Caco-2 (cell line): ENCODE results near the gene CLSTN2. TPM values are rescaled to one million over a fixed set of nuclear protein-coding genes. Genes with fewer than 3 reads are reported as not detected.

Source experiments
- BruUV-seq: library from RNA; stranded (reverse); fragments of 400-500 nt; replicated peaks from 2 replicates; lab custom pipeline; 2021; lab: Mats Ljungman, UMichigan
- CTCF ChIA-PET: fragments of 300-600 bp; sonication (Branson Sonifier 250); formaldehyde crosslinking; loops from one replicate; lab custom pipeline; 2022; ENCODE audit warnings: antibody characterized with exemption; lab: Charles Lee
- POLR2A ChIA-PET: fragments of 300-600 bp; sonication (Branson Sonifier 250); formaldehyde crosslinking; loops from one replicate; lab custom pipeline; 2022; ENCODE audit warnings: antibody characterized with exemption; lab: Charles Lee
- DNase-seq, 2 experiments: peaks; one replicate each; pipeline versions ENCODE4 v3.0.0 to v3.0.0-alpha.2; 2020 to 2022
- H3K27me3 ChIP-seq: replicated peaks from 2 replicates; pipeline ENCODE4 v1.6.0; 2011; ENCODE audit warnings: low read length; ENCODE audit not compliant: control insufficient read depth, insufficient read depth
- H3K36me3 ChIP-seq: 2 replicates; pipeline ENCODE4 v1.5.1; 2011; ENCODE audit warnings: low read length; ENCODE audit not compliant: control insufficient read depth, insufficient read depth
- H3K4me1 ChIP-seq: fragments of 250-450 bp; sonication (Bioruptor Pico); 2 replicates; pipeline ENCODE4 v1.5.1; 2020; ENCODE audit warnings: mild to moderate bottlenecking
- H3K4me3 ChIP-seq: 2 replicates; pipeline ENCODE4 v1.5.1; 2011; ENCODE audit warnings: low read depth, mild to moderate bottlenecking, control low read depth, low read length
- H3K9me3 ChIP-seq: fragments of 250-450 bp; sonication (Bioruptor Pico); 2 replicates; pipeline ENCODE4 v1.5.1; 2020; ENCODE audit warnings: mild to moderate bottlenecking, moderate library complexity
- H3K27ac Mint-ChIP-seq: one replicate; pipeline ENCODE4 v1.8.0; 2022; ENCODE audit warnings: mixed read lengths; ENCODE audit not compliant: unreplicated experiment
- H3K27me3 Mint-ChIP-seq: one replicate; pipeline ENCODE4 v1.8.0; 2022; ENCODE audit warnings: mixed read lengths; ENCODE audit not compliant: insufficient read depth, unreplicated experiment
- H3K36me3 Mint-ChIP-seq: one replicate; pipeline ENCODE4 v1.8.0; 2022; ENCODE audit warnings: mild to moderate bottlenecking, mixed read lengths; ENCODE audit not compliant: insufficient read depth, unreplicated experiment
- H3K4me1 Mint-ChIP-seq: one replicate; pipeline ENCODE4 v1.8.0; 2022; ENCODE audit warnings: low read depth, mixed read lengths; ENCODE audit not compliant: unreplicated experiment
- H3K4me3 Mint-ChIP-seq: one replicate; pipeline ENCODE4 v1.8.0; 2022; ENCODE audit warnings: mild to moderate bottlenecking, moderate library complexity, mixed read lengths; ENCODE audit not compliant: unreplicated experiment
- H3K9me3 Mint-ChIP-seq: one replicate; pipeline ENCODE4 v1.8.0; 2022; ENCODE audit warnings: mixed read lengths; ENCODE audit not compliant: unreplicated experiment
- intact Hi-C: fragments of 100-400 bp; cut with micrococcal nuclease; formaldehyde crosslinking; loops from one replicate; pipeline ENCODE4 v1.10.0; 2022; ENCODE audit not compliant: unreplicated experiment
- total RNA-seq: library from RNA; stranded (reverse); gene quantifications from 2 replicates; pipeline ENCODE4 v1.2.3, GENCODE V29; 2022
- TF ChIP-seq, protein P1 (sequence below), 2 experiments: fragments of 200-600 bp in 1 of 2; IDR thresholded peaks; 1 replicate in 1 of 2; 2 replicates in 1 of 2; pipeline versions ENCODE4 v1.5.1 to v1.8.0; 2011 to 2022; ENCODE audit warnings: antibody characterized with exemption in 1 of 2, control low read depth in 1 of 2, inconsistent platforms in 1 of 2, low read depth in 1 of 2, low read length in 1 of 2, mild to moderate bottlenecking in 1 of 2, moderate library complexity in 1 of 2; ENCODE audit not compliant: insufficient read depth in 1 of 2, severe bottlenecking in 1 of 2, unreplicated experiment in 1 of 2

CLSTN2 gene
- total RNA-seq, 1 experiment from 2014 or later, result 26.1 TPM

DNA sequence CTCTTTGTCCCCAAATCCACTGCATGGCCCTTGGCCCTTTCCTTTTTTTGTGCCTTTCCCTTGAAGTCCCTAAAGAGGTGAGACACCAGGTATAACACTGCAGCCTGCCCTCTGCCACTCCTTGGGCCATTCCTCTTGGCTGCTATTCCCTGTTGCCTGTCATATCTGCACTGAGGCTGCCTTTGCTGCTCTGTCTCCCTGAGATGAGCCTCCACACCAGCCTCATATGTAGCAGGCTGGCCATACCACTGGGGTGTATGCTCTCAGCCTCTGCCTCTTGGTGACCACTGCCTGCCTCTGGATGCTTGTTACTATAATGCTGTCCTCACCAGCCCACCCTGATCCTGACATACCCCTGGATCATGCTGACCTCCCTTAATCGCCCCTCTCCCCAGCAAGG is 252.0 kb downstream of the CLSTN2 start:
- Mint-ChIP-seq H3K9me3 (no peaks in the 10 kb centered on the region), H3K4me1 (no peaks in the 10 kb centered on the region), H3K4me3 (no peak overlapping the region), H3K27ac (no peak overlapping the region), H3K27me3 (no peaks in the 10 kb centered on the region), H3K36me3 (no peaks in the 10 kb centered on the region)
- POLR2A ChIA-PET, result no interaction called here
- no peaks in the 10 kb centered on the region for H3K36me3 ChIP-seq
- intact Hi-C loops, result no loop called here
- no peak for DNase-seq
- CTCF ChIA-PET, result no interaction called here
- no peaks in the 10 kb centered on the region for H3K4me1 ChIP-seq
- H3K9me3 ChIP-seq, result no peaks in the 10 kb centered on the region
- TF ChIP-seq, protein P1, sequence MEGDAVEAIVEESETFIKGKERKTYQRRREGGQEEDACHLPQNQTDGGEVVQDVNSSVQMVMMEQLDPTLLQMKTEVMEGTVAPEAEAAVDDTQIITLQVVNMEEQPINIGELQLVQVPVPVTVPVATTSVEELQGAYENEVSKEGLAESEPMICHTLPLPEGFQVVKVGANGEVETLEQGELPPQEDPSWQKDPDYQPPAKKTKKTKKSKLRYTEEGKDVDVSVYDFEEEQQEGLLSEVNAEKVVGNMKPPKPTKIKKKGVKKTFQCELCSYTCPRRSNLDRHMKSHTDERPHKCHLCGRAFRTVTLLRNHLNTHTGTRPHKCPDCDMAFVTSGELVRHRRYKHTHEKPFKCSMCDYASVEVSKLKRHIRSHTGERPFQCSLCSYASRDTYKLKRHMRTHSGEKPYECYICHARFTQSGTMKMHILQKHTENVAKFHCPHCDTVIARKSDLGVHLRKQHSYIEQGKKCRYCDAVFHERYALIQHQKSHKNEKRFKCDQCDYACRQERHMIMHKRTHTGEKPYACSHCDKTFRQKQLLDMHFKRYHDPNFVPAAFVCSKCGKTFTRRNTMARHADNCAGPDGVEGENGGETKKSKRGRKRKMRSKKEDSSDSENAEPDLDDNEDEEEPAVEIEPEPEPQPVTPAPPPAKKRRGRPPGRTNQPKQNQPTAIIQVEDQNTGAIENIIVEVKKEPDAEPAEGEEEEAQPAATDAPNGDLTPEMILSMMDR (IDR thresholded peaks at IDR 0.05; ENCODE audit: insufficient read depth in 1 of 2, low read depth in 1 of 2, low read length in 1 of 2, severe bottlenecking in 1 of 2, unreplicated experiment in 1 of 2), result no peak
- BruUV-seq, result no TSS peak
- no peak overlapping the region for H3K4me3 ChIP-seq
- no peaks in the 10 kb centered on the region for H3K27me3 ChIP-seq

DNA sequence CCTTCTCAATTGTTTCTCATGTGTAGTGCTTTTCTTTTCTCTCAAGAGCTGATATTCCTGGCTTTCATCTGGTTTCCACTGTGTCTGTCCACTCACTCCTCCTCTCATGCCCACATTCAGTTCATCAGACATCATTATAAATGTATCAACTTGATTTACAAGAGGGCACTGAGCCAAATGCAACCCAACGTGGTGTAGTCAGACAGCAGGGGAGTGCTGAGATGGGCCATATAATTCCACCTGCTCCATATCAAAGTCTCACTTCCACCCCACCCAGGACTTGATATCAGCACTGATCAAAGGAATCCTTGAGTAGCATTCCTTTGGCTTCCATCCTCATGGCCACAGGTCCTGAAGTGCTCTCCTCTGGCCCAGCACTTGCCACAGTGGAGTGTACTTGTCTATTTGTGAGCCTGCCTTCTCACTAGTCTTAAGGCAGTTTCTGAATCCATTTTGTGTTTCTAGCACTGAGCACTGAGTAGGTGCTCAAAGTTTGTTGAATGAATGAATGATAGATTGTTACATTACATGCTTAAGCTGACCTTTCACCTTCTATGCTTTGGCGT is 252.8 kb downstream of the CLSTN2 start:
- DNase-seq, result no peak
- Histone ChIP-seq H3K36me3 (no peaks in the 10 kb centered on the region), H3K9me3 (no peaks in the 10 kb centered on the region), H3K4me1 (no peaks in the 10 kb centered on the region), H3K4me3 (no peak overlapping the region), H3K27me3 (no peaks in the 10 kb centered on the region)
- no peaks in the 10 kb centered on the region for H3K4me1 Mint-ChIP-seq
- H3K27ac Mint-ChIP-seq, result no peak overlapping the region
- TF ChIP-seq, protein P1 (IDR thresholded peaks at IDR 0.05; ENCODE audit: insufficient read depth in 1 of 2, low read depth in 1 of 2, low read length in 1 of 2, severe bottlenecking in 1 of 2, unreplicated experiment in 1 of 2), result no peak
- no TSS peak for BruUV-seq
- no peaks in the 10 kb centered on the region for H3K9me3 Mint-ChIP-seq
- intact Hi-C loops, result no loop called here
- H3K36me3 Mint-ChIP-seq, result no peaks in the 10 kb centered on the region
- peaks cover 5% of the 10 kb centered on the region for H3K27me3 Mint-ChIP-seq
- POLR2A ChIA-PET, result no interaction called here
- CTCF ChIA-PET, result no interaction called here
- H3K4me3 Mint-ChIP-seq, result no peak overlapping the region

DNA sequence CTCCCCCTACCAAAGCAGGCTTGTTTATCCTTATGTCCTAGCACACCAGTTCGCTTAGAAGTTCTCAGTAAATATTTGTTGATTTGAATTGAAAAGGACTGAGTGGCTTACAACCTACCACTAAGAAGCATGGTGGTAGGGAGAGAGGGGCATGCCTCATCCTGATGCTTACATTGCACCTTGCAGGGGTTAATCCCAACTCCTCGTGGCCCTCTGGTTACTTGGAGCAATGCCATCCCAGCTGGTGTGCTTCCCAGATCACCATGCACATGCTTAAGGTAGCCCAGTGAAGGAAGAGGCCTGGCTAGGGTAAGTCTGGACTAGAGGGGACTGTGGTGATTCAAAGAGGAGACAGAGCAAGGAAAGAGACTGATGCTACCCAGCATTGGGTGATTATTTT is 253.3 kb downstream of the CLSTN2 start:
- ChIA-PET POLR2A (no interaction called here), CTCF (no interaction called here)
- TF ChIP-seq, protein P1 (IDR thresholded peaks at IDR 0.05; ENCODE audit: insufficient read depth in 1 of 2, low read depth in 1 of 2, low read length in 1 of 2, severe bottlenecking in 1 of 2, unreplicated experiment in 1 of 2), result no peak
- Mint-ChIP-seq H3K36me3 (no peaks in the 10 kb centered on the region), H3K27me3 (peaks cover 7% of the 10 kb centered on the region), H3K4me1 (no peaks in the 10 kb centered on the region), H3K27ac (no peak overlapping the region), H3K4me3 (no peak overlapping the region), H3K9me3 (no peaks in the 10 kb centered on the region)
- no TSS peak for BruUV-seq
- intact Hi-C loops, result no loop called here
- Histone ChIP-seq H3K27me3 (no peaks in the 10 kb centered on the region), H3K9me3 (no peaks in the 10 kb centered on the region), H3K4me1 (no peaks in the 10 kb centered on the region), H3K4me3 (no peak overlapping the region), H3K36me3 (no peaks in the 10 kb centered on the region)
- no peak for DNase-seq
